GM13977 (cell line): ENCODE data around the gene C9orf78.

Experiments used
- DNase-seq: peaks from one replicate; pipeline ENCODE4 v3.0.0; 2012; ENCODE audit warnings: low spot score
- CTCF ChIP-seq: IDR thresholded peaks from 2 replicates; pipeline ENCODE4 v1.5.1; 2012; ENCODE audit warnings: mild to moderate bottlenecking, control low read depth; ENCODE audit not compliant: insufficient read depth; ENCODE audit errors: extremely low read depth, missing control alignments
- in situ Hi-C: fragments of 300-500 bp; cut with MboI; formaldehyde crosslinking; loops from one replicate; pipeline ENCODE4 v1.12.0; 2022; ENCODE audit warnings: low sequenced_read_pairs, low pct_unique_long_range_greater_than_20kb, mixed read lengths, inconsistent platforms; ENCODE audit not compliant: unreplicated experiment

The C9orf78 gene

GRCh38 chr9:129879103-129879699, 44.1 kb upstream of the C9orf78 start:
- in situ Hi-C loops: no loop called here
- TF ChIP-seq CTCF: no peak
- no peak for DNase-seq

GRCh38 chr9:129878291-129878690, 43.2 kb upstream of the C9orf78 start:
- TF ChIP-seq CTCF: no peak
- no peak for DNase-seq
- in situ Hi-C loops: no loop called here

GRCh38 chr9:129876815-129877214, 41.7 kb upstream of the C9orf78 start:
- no peak for DNase-seq
- in situ Hi-C loops: no loop called here
- no peak for TF ChIP-seq CTCF

GRCh38 chr9:129875687-129876395, 40.8 kb upstream of the C9orf78 start:
- in situ Hi-C loops: no loop called here
- no peak for TF ChIP-seq CTCF
- DNase-seq: no peak

GRCh38 chr9:129875181-129875611, 40.1 kb upstream of the C9orf78 start:
- no peak for DNase-seq
- in situ Hi-C loops: no loop called here
- peak; percentile 24 for TF ChIP-seq CTCF

GRCh38 chr9:129874261-129875101, 39.4 kb upstream of the C9orf78 start:
- in situ Hi-C loops: no loop called here
- no peak for TF ChIP-seq CTCF
- DNase-seq: no peak
